HG03460 (cell line): Measurements from ENCODE around the gene MLF2.
"Not testable (repeated sequence)": the region's sequence is repeated elsewhere in the genome, so short reads cannot be mapped to it uniquely, and the experiment has no call there.

Experiments used
- ATAC-seq: cut with Tn5 transposase; IDR thresholded peaks from one replicate; pipeline ENCODE4 v1.9.1; 2021; ENCODE audit not compliant: unreplicated experiment

Gene MLF2

GRCh38 chr12:6735448-6736191 is 17.3 kb downstream of the MLF2 start:
- ATAC-seq = no peak

GRCh38 chr12:6734506-6735387 is 18.2 kb downstream of the MLF2 start:
- ATAC-seq = no peak

GRCh38 chr12:6730169-6730568 is 22.8 kb downstream of the MLF2 start:
- ATAC-seq = no peak

- ATAC-seq = no peak
Observed at GRCh38 chr12:6729186-6729585, 23.8 kb downstream of the MLF2 start.

GRCh38 chr12:6725350-6725749 is 27.6 kb downstream of the MLF2 start:
- no peak for ATAC-seq

- ATAC-seq = peak; percentile 34
Observed at GRCh38 chr12:6724409-6724797, 28.5 kb downstream of the MLF2 start.

GRCh38 chr12:6723607-6724408 is 29.1 kb downstream of the MLF2 start, which contains the start of gene COPS7A:
Gene COPS7A, plus strand, starts transcription at chr12:6724046. Its CDS starts 611 bp downstream, at chr12:6724657.
- peak; percentile 87 for ATAC-seq

- no peak for ATAC-seq
Observed at GRCh38 chr12:6722863-6723262, 30.1 kb downstream of the MLF2 start.

GRCh38 chr12:6716874-6717437 is 36.0 kb downstream of the MLF2 start:
- ATAC-seq = no peak

GRCh38 chr12:6716031-6716873 is 36.7 kb downstream of the MLF2 start:
- ATAC-seq = not testable (repeated sequence)

GRCh38 chr12:6708960-6709394 is 44.0 kb downstream of the MLF2 start:
- no peak for ATAC-seq

GRCh38 chr12:6708351-6708750 is 44.6 kb downstream of the MLF2 start:
- not testable (repeated sequence) for ATAC-seq

GRCh38 chr12:6703631-6704030 is 49.3 kb downstream of the MLF2 start:
- ATAC-seq = no peak

GRCh38 chr12:6701078-6701768 is 51.7 kb downstream of the MLF2 start:
- ATAC-seq = no peak

- no peak for ATAC-seq
Observed at GRCh38 chr12:6700646-6701051, 52.3 kb downstream of the MLF2 start, which contains the start of gene PIANP. Gene PIANP, minus strand, starts transcription at chr12:6700815. Its CDS starts 2,754 bp downstream, at chr12:6698061.

- ATAC-seq = no peak
Observed at GRCh38 chr12:6699989-6700645, 52.8 kb downstream of the MLF2 start.

GRCh38 chr12:6699259-6699988 is 53.5 kb downstream of the MLF2 start:
- no peak for ATAC-seq
